ENCODE measurements around the gene FIG4. TPM values are rescaled to one million over a fixed set of nuclear protein-coding genes. Genes with fewer than 3 reads are reported as not detected.

The FIG4 gene
- total and polyA plus RNA-seq, 8 donors, result 18.0 to 24.5 (median 19.0) TPM

DNA sequence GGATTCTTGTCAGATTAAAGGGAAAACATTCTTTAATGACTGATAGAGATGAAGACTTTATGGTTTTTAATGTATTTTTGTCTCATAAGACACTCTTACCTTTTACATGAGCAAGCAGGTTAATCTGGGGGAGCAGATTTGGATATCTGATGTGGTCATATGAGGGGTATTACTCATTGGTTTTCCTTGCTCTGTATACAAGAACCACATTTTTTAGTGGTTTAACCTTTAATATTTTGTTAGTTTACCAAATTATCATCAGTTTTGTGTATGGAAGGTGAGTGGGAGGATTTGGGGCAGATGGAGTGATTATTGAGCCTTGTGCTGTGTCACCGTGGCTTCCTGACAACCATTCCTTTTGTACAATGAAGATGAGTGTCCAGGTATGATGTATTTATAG, 112.9 kb downstream of the FIG4 start:
- intact Hi-C loops (cut with DNase I), result no loop called here
- Histone ChIP-seq H3K4me3 (no peak overlapping the region), H3K4me1 (no peaks in the 10 kb centered on the region), H3K27ac (no peak overlapping the region), H3K9me3 (no peaks in the 10 kb centered on the region), H3K27me3 (no peaks in the 10 kb centered on the region), H3K36me3 (peaks cover 0 to 17% of the 10 kb centered on the region in 2 donors)
- ATAC-seq (no peak), DNase-seq (no peak)
- TF ChIP-seq, protein P1, sequence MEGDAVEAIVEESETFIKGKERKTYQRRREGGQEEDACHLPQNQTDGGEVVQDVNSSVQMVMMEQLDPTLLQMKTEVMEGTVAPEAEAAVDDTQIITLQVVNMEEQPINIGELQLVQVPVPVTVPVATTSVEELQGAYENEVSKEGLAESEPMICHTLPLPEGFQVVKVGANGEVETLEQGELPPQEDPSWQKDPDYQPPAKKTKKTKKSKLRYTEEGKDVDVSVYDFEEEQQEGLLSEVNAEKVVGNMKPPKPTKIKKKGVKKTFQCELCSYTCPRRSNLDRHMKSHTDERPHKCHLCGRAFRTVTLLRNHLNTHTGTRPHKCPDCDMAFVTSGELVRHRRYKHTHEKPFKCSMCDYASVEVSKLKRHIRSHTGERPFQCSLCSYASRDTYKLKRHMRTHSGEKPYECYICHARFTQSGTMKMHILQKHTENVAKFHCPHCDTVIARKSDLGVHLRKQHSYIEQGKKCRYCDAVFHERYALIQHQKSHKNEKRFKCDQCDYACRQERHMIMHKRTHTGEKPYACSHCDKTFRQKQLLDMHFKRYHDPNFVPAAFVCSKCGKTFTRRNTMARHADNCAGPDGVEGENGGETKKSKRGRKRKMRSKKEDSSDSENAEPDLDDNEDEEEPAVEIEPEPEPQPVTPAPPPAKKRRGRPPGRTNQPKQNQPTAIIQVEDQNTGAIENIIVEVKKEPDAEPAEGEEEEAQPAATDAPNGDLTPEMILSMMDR (IDR thresholded peaks at IDR 0.05), result no peak

DNA sequence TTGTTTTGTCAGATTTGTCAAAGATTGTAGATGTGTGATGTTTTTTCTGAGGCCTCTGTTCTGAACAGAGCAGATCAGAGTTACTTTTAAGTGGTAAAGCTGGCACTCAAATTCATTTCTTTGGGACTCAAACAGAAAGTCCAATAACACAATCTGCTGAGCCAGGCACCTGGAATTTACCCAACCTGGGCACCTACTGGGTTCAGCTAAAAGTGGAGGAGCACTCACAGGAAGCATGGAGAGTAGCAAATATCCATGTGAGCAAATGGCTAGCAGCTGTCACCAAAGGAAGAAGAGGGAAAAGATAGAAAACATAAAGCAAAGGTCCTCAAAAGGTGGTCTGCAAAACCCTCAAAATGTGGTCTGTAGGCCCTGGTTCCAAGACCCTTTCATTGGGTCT, 116.8 kb downstream of the FIG4 start:
- Histone ChIP-seq H3K4me3 (no peak overlapping the region), H3K27me3 (no peaks in the 10 kb centered on the region), H3K4me1 (no peaks in the 10 kb centered on the region), H3K9me3 (no peaks in the 10 kb centered on the region), H3K36me3 (peaks cover 0 to 4% of the 10 kb centered on the region in 2 donors), H3K27ac (no peak overlapping the region)
- ATAC-seq (no peak), DNase-seq (no peak)
- intact Hi-C loops (cut with DNase I), result no loop called here
- TF ChIP-seq, protein P1 (IDR thresholded peaks at IDR 0.05), result no peak

DNA sequence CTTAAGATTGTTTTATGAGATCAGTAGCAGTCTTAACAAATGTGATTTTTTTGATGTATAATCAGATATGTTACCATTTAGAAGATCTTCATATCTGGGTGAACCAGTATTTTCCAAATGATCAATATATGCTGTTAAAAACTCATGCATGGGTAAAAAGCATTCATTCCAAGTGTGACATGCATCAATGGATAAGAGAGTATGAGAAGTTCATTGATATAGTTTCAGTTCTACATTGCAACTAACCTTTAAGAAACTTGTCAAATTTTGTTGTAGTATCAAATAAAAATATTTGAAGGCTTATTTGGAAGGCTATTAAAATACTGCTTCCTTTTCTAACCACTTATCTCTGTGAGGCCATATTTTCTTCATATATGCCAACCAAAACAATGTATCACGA, 117.7 kb downstream of the FIG4 start:
- Histone ChIP-seq H3K9me3 (no peaks in the 10 kb centered on the region), H3K4me3 (no peak overlapping the region), H3K27ac (no peak overlapping the region), H3K36me3 (peaks cover 0 to 5% of the 10 kb centered on the region in 2 donors), H3K27me3 (no peaks in the 10 kb centered on the region), H3K4me1 (no peaks in the 10 kb centered on the region)
- DNase-seq (no peak), ATAC-seq (no peak)
- intact Hi-C loops (cut with DNase I), result no loop called here
- TF ChIP-seq, protein P1 (IDR thresholded peaks at IDR 0.05), result no peak

DNA sequence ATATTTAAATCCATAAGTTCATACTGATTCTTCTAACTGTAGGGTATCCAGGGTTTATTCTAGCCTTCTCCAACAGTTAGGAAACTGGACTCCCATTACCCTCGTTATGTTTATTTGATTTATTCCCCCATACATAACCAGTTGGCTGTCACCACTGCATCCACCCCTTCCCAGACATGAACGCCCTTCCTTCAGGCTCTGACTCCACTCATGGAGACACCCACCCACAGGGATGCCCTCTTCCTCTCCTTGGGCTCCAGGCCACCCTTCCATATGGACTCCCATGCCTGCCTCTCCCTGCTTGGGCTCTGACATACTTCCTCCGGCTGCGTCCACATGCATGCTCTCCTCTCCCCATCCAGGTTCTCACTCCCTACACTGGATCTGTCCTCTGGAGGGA, 124.0 kb downstream of the FIG4 start:
- H3K4me3 ChIP-seq, result no peak overlapping the region
- no peaks in the 10 kb centered on the region for H3K9me3 ChIP-seq
- TF ChIP-seq, protein P1 (IDR thresholded peaks at IDR 0.05), result no peak
- no peaks in the 10 kb centered on the region for H3K4me1 ChIP-seq
- intact Hi-C loops (cut with DNase I), result no loop called here
- peaks cover 0 to 8% of the 10 kb centered on the region in 2 donors for H3K36me3 ChIP-seq
- DNase-seq, result no peak
- H3K27me3 ChIP-seq, result no peaks in the 10 kb centered on the region
- no peak overlapping the region for H3K27ac ChIP-seq
- ATAC-seq, result no peak

DNA sequence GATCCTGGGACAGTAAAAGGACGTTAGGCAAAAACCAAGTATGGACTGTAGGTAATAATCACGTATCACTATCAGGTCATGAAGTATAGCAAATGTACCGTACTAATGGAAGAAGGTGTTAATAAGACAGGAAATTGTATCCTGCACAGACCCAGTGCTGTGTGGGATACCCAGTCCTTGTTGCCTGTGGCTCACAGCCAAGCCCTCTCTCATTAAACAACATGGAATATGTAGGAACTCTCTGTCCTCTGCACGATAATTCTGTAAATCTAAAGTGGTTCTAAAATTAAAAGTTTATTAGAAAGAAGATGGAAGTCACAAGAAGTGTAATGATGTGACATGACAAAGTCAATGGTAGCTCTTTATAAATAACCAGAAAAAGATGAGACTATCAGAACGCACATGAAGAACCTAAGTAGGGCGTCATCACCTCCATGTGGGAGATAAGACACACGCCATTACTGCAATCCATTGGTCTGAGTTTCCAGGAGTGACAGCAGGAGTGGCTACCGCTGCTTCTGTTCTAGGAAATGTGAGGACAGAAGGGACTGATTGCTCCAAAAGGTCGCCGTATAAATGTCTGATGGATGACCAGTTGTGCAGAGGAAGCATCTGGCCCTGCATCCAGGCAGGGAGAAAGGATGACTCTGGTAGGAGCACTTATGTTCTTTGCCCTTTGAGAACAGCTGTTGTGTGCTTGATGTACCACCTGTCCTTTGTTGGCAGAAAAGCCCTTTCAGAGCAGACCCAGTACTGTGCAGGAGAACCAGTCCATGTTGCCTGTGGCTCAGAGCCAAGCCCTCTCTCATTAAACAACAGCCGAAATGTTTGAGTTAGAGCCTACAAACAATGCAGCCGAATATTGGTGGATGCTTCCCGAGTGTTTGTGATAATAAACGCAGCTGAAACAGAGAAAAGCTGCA, 125.6 kb downstream of the FIG4 start:
- intact Hi-C loops (cut with DNase I), result no loop called here
- Histone ChIP-seq H3K36me3 (peaks cover 0 to 5% of the 10 kb centered on the region in 2 donors), H3K4me1 (peaks cover 0 to 8% of the 10 kb centered on the region in 2 donors), H3K27ac (no peak overlapping the region), H3K4me3 (no peak overlapping the region), H3K9me3 (no peaks in the 10 kb centered on the region), H3K27me3 (no peaks in the 10 kb centered on the region)
- DNase-seq (peak in 2 of 4 donors; percentile 12 to 40), ATAC-seq (no peak)
- TF ChIP-seq, protein P1 (IDR thresholded peaks at IDR 0.05), result no peak

Data from left lung (tissue), 10 donors.